ENCODE measurements around the gene FOXG1.

The FOXG1 gene

DNA sequence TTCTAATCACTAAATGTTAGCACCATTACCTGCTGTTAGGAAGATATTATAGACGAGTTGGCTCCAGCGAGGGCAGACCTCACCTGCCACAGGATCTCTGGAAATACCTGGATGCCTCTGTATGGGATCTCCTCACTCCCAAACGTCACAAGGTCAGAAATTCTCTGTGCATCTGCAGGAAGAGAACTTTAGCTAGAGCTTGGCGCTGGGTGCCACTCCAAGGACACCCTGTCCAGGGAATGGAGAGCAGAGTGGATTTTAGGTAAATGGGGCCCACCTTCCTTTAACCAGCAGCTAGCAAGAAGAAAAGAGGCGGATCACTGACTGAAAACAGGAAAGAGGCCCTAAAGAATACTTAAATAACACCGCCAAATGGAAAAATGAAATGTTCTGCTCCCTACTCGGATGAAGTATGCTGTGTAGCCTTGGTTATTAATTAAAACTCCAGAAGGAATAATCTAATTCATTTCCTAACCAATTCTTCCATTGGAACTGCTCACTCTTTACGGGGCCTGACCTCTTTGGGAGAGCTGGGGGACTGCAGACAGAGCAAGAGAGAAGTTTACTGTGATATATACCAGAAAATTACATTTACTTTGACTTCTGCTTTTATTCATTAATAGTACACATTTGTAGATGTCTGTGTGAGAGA, 4.2 kb upstream of the FOXG1 start:
- no peak for DNase-seq

DNA sequence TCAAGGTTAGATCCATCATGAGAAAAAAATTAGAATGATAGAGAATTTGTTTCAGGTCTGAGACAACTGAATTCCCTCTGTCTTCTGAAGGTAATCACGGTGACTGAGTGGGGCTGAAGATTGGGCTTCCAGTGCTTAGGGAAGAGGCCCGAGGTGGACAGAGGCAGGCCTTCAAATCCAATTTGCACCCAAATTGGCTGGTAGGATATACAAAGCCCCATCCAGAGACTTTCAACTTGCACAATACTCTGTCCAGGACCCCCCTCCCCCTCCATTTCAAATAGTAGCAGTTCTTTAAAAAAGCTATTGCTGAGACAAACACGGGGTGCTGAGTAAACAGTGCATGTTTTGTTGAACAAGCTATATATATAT, 3.6 kb upstream of the FOXG1 start:
- DNase-seq = no peak

DNA sequence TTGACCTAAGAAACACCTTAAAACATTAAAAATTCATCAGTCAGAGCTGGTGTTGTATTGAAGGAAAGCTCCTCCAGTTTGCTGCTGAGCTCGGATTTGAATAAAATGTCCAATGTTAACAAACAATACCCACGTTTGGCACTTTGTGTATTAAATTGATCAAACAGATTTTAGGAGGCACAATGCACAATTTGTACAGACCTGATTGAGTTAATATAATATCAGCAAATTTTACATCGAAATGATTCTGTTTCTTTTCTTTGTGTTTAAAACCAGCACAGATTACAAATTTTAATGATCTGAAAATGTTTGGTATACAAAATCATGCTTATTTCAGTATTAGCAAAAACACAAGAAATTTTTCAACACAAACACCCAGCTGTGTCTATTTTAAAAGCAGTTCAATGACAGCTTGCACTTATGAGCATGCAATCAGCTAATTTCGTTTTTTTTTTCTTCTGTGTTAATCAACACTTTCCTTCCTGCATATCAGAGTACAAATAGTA, 2.8 kb upstream of the FOXG1 start:
- no peak for DNase-seq

DNA sequence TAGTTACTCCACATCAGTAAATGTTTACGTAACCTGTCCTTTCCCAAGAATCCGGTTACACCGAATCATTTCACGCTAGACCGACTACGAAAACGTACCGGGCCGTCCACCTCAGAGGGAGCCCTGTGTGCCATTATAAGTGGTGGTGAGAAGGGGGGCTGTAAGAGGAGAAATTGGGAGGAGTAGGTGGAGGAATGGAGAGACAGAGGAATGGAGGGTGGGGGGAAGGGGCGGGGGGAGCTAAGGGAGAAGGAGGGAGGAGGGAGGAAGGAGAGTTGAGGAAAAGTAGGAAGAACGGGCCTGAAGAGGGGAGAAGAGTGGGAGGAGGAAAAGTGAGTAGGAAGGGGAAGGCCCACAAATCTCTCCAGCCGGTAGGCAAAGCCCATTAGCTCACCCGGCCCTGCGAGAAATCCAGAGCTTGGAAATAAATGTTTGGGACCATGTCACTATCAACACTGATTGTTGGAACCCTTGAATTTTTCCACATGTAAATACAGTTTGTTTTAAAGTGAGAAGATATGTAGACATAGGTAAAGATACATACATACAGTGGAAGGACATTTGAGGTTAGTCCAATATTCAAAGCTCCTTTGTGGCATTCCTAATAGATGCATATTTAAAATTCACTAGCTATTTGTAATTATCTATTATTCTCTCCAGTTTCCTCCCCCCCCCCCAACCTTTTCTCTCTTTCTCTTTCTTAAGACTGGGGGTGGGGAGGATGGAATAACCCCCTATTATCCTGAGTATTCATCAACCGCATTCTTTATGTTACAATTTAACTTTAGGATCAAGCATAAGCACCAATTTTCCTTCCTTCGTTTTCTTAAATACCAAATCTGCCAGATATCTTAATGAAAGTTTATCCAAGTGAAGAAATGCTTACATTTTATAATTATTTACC, 2.1 kb upstream of the FOXG1 start:
- no peak for DNase-seq

DNA sequence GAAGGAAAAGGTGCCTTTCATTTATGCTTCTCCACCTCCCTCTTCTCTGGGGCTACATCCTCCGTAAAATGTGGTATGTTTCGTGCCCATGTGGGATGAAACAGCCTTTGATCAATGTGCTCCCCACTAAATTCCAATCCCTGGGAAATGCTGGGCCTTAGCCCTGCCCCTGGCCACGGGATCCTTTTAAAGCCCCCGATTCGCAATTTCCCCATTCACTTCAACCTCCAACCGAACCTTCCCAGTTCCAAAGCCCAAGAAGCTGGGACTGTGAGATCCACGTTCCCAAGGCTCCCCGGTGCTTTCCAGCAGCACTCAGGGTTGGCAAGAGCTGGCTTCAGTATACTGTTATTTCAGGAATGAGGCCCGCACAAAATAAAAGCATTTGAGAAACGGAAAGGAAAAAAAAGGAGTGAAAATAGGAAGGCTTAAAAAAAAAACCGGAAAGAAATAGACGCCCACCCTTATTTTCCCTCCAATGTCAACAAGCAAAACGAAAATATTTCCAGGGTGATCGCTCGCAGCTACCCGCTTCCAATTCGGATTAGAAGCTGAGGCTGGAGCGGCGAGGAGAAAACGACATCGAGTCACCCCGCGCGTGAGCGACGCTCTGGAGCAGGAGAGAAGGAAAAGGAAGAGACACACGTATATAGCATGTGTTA, 1.3 kb upstream of the FOXG1 start:
- DNase-seq = no peak

DNA sequence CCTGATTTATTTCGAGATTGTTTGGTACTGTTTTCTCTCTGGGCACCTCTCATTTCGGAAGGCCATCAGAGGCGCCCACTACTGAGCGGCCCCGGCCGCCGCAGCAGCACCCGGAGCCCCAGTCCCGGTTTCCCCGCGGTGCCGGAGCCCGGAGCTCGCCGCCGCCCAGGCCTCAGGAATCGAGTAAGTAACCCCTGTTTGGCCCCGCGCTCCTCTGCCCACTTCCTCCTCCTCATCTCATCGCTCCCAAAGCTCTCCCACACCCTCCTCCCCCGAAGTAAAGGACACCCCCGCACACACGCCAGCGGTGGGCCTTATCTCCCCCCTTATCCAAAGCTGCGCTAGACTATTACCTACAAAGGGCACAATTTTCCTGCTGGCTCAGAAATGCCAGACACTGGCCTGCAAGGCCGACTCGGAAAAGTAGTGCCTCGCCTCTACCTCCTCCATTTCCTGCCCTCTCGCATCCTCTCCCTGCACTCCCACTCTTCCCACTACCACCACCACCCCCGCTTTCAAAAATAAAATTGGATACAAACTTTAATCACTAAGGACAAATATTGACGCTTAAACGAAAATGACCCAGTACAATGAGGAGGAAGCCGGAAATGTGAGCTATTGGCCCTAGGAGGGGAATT, 637 bp upstream of the FOXG1 start:
- DNase-seq = no peak

DNA sequence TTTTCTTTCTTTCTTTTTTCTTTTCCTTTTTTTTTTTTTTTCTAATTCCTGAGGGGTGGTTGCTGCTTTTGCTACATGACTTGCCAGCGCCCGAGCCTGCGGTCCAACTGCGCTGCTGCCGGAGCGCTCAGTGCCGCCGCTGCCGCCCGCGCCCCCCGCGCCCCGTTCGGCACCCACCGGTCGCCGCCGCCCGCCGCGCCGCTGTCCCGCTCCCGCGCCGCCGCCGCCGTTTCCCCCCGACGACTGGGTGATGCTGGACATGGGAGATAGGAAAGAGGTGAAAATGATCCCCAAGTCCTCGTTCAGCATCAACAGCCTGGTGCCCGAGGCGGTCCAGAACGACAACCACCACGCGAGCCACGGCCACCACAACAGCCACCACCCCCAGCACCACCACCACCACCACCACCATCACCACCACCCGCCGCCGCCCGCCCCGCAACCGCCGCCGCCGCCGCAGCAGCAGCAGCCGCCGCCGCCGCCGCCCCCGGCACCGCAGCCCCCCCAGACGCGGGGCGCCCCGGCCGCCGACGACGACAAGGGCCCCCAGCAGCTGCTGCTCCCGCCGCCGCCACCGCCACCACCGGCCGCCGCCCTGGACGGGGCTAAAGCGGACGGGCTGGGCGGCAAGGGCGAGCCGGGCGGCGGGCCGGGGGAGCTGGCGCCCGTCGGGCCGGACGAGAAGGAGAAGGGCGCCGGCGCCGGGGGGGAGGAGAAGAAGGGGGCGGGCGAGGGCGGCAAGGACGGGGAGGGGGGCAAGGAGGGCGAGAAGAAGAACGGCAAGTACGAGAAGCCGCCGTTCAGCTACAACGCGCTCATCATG, 654 bp downstream of the FOXG1 start:
- no peak for DNase-seq

DNA sequence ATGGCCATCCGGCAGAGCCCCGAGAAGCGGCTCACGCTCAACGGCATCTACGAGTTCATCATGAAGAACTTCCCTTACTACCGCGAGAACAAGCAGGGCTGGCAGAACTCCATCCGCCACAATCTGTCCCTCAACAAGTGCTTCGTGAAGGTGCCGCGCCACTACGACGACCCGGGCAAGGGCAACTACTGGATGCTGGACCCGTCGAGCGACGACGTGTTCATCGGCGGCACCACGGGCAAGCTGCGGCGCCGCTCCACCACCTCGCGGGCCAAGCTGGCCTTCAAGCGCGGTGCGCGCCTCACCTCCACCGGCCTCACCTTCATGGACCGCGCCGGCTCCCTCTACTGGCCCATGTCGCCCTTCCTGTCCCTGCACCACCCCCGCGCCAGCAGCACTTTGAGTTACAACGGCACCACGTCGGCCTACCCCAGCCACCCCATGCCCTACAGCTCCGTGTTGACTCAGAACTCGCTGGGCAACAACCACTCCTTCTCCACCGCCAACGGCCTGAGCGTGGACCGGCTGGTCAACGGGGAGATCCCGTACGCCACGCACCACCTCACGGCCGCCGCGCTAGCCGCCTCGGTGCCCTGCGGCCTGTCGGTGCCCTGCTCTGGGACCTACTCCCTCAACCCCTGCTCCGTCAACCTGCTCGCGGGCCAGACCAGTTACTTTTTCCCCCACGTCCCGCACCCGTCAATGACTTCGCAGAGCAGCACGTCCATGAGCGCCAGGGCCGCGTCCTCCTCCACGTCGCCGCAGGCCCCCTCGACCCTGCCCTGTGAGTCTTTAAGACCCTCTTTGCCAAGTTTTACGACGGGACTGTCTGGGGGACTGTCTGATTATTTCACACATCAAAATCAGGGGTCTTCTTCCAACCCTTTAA, 1.5 kb downstream of the FOXG1 start:
- no peak for DNase-seq

DNA sequence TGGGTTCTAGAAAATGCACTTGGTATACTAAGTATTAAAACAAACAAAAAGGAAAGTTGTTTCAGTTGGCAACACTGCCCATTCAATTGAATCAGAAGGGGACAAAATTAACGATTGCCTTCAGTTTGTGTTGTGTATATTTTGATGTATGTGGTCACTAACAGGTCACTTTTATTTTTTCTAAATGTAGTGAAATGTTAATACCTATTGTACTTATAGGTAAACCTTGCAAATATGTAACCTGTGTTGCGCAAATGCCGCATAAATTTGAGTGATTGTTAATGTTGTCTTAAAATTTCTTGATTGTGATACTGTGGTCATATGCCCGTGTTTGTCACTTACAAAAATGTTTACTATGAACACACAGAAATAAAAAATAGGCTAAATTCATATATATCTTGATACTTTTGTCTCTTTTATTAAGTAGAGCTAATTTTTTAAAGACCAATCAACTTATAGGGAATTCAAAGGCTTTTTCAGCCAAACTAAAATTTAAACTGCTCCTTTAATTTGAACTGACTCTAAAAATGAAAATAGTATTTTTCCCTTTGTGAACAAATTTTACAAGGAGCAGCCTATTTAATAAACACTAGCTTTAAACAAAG, 2.8 kb downstream of the FOXG1 start:
- DNase-seq = no peak

DNA sequence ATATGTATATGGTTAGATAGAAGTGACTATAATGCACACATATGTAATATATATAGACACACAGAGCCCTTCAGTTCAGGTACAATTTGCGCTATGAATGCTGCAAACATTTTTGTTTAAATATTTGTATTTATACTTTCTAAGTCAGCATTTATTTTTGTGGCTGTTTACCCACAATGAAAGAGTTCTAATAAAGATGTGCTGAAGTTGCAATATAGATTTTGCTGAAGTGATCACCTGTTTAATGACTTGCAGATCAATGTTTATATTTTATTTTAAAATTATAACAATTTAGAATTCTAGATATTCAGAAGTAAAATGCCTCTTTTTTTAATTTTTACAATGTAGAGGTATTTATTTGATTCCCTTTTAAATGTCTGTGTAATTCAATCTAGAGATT, 3.5 kb downstream of the FOXG1 start:
- no peak for DNase-seq

DNA sequence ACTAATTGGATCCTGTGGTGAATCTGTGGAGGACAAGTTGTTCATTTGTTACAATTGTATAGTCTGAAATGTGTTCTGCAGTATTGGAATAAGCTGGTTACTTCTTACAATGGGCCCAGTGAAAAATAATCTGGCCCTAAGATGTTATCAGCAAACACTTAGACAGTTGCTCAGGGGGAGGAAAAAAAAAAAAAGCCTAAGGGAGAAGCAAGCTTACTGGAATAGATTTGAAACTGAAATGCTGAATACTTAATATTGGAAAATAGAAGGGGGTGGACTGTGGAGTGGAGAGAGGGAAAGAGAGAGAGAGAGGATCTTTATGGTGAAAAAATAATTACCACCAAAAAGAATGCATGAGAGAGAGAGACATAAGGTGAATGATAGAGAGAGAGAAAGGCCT, 4.0 kb downstream of the FOXG1 start:
- DNase-seq = no peak

DNA sequence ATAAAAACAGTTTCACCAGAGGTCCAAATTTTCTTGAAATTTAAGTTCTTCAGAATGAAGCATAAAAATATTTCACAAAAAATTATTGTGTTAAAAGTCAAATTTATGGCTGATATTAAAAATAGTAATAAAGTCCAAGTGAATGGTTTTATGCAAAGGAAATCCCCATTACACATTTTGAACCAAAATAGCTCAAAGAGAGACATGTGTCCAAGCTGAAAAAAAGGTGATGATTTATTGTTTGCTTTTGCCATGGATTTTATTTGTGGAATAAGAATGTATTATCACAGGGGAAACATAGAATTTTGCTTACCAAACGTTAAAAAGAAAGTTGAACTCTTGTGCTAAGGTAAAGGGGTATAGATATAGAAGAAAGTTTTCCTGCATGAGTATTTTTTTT, 4.6 kb downstream of the FOXG1 start:
- no peak for DNase-seq

DNA sequence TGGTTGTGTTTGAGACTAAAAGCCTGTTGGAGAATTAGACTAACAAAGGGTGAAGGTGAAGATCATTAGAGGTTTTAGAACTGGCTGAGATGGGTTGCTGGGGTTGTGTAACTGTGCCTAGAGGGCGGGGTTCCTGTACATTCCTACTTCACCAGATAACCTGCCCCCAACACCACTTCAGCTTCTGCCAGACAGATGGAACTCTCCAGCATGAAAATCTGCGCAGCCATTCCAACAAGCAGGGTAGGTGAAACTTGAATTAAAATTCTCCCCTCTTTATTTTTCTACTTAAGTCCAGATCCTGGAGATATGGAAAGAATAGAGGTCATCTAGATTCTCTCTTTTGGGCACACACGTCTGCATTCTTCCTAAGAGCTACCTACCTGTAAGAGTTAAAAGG, 6.0 kb downstream of the FOXG1 start:
- no peak for DNase-seq

DNA sequence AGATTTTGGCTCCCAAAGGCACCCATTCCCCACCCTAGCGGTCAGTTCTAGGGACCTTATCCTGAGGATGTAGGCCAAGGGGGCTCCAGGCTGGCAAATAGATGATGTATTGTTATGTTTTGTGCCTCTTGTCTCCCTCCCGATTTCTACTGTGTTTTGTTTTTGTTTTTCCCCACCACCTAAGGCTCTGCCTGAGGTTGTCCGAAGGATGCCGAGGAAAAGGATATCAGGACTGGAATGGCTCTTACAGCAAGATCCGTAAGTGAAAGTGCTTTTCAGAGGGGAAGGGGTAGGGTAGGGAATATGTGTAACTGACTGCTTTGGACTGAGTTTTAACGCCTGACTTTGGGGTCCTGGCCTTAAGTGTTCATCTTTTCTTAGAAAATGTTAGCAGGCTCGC, 6.6 kb downstream of the FOXG1 start:
- no peak for DNase-seq

DNA sequence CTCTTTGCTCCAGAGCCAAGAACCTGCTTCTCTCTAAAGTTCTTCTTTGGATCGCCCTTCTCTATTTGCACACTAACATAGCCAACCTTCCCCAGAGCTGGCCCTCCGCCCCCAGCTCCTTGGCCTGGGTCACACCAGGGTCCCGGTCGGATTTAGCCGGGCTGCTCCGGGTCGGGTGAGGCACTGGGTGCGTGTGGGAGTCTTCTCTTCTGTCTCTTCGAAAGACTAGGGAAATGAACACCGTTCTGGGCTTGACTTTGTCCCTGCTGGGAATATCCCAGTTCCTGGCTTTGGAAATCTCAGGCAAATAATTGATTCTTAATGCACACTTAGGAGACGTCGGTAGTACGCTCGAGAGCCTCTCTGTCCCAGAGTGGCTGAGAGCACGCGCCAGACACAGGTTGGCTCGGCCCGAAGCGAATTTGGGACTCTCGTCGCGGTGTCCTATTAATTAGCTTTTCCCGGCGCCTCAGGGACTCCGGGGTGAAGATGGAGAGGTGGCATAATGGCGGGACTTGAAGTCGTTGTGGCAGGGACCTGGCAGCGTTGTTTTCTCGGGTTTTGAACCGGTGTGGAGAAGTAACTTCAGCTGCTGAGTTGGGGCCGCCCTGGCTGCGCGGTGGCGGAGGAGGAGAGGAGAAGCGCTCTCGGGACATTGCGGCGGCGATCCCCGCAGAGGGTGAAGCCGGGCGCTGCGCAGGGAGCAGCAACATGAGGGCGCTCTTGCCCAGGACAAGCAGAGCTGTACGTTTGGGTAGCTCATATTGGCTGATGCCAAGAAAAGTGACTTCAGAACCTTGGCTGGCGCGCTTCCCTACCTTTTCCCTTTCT, 7.5 kb downstream of the FOXG1 start:
- no peak for DNase-seq

DNA sequence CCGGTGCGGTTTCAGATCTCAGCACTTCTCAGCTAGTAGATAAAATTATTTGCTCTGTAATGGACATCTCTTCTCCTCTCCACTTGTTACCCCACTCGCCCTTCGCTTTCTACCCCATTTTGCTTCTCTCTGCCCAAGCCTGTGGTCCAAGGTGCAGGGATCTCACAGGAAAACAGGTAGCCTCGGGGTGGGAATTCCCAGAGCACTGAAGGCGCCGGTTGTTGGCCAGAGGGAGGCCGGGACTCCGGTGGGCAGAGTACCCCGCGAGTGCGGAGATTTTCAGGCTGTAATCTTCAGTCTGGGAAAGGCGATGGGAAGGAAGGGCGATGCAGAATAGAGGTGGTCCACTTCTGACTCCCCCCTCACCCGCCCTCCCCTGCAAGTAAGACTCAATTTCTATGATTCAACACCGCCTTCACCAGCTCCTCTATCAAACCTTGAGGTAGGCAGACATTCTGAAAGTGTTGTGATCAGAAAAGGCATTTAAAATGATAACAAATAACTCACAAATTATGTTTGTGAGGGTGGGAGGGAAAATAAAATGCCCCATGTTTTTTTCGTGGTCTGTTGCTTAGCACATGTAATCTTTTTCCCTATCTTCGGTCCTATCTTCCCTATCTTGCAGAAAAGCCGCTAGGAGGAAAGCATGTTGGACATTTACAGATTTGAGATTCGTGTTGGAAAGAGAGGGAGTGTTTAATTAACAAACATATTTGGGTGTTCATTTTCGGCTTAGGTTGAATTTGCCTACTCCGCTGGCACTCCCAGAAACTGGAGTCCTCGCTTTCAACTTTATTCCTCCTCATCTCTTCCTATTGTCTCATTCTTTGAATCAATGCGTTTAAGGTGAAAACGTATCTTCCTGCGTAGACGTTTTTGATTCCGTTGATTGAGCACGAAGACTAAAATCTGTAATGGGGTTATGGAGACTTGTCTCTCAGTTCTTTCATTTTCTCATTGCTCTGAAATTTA, 8.5 kb downstream of the FOXG1 start:
- DNase-seq = no peak

DNA sequence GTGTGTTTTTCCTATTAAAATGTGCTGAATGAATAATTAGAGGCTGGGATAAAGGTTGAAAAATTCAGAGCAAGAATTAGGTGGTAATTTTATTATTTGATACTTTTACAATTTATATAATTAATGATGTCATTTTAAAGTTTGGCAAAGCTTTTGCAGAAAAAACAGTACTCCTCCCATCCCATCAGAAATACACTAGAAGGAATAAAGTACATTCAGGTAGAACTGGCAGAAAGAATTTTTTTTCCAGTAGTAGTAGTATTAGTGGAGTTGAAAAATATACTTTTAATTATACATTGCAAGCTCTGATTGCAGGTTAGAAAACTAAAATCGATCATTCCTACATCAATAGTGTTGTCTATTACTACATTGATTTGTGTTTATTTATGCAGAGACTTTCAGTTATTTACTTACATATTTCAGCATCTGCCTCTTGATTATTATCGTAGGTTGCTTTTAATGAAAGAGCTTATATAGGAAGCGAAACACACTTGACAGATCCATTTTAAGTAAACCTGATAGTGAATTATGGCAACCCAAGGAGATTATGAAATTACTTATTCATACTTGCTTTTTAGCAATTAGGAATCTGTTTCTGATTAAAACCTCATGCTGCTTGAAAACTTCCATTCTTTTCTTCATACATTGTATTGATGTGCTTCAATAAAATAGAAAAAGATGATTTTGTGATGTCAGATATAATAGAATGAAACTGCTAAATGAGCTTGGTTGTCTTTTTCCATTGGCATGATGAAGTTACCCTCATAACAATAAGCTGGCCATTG, 10.1 kb downstream of the FOXG1 start:
- no peak for DNase-seq

Data from activated naive CD4-positive, alpha-beta T cell treated with Interleukin-2 at 50 U/mL for 16 hours (primary cell).